ENCODE measurements around the gene ACTN2.

ACTN2 gene

GRCh38 chr1:236691348-236691747, 5.0 kb downstream of the ACTN2 start:
- DNase-seq (ENCODE audit: low read depth in 3 of 3), result no peak

- DNase-seq (ENCODE audit: low read depth in 3 of 3), result no peak
Observed at GRCh38 chr1:236692128-236692527, 5.8 kb downstream of the ACTN2 start.

GRCh38 chr1:236692742-236693141, 6.4 kb downstream of the ACTN2 start:
- DNase-seq (ENCODE audit: low read depth in 3 of 3), result no peak

- DNase-seq (ENCODE audit: low read depth in 3 of 3), result no peak
Observed at GRCh38 chr1:236699366-236699765, 13.1 kb downstream of the ACTN2 start.

- DNase-seq (ENCODE audit: low read depth in 3 of 3), result no peak
Observed at GRCh38 chr1:236700903-236701302, 14.6 kb downstream of the ACTN2 start.

- DNase-seq (ENCODE audit: low read depth in 3 of 3), result no peak
Observed at GRCh38 chr1:236701782-236702181, 15.5 kb downstream of the ACTN2 start.

GRCh38 chr1:236702791-236703394, 16.6 kb downstream of the ACTN2 start:
- no peak for DNase-seq (ENCODE audit: low read depth in 3 of 3)

GRCh38 chr1:236705771-236706170, 19.5 kb downstream of the ACTN2 start:
- DNase-seq (ENCODE audit: low read depth in 3 of 3), result no peak

- no peak for DNase-seq (ENCODE audit: low read depth in 3 of 3)
Observed at GRCh38 chr1:236706183-236706582, 19.9 kb downstream of the ACTN2 start.

GRCh38 chr1:236710328-236710892, 24.1 kb downstream of the ACTN2 start:
- no peak for DNase-seq (ENCODE audit: low read depth in 3 of 3)

- DNase-seq (ENCODE audit: low read depth in 3 of 3), result no peak
Observed at GRCh38 chr1:236716160-236716559, 29.9 kb downstream of the ACTN2 start.

GRCh38 chr1:236717811-236718210, 31.5 kb downstream of the ACTN2 start:
- DNase-seq (ENCODE audit: low read depth in 3 of 3), result no peak

GRCh38 chr1:236718328-236718727, 32.0 kb downstream of the ACTN2 start:
- no peak for DNase-seq (ENCODE audit: low read depth in 3 of 3)

GRCh38 chr1:236720206-236720605, 33.9 kb downstream of the ACTN2 start:
- no peak for DNase-seq (ENCODE audit: low read depth in 3 of 3)

- no peak for DNase-seq (ENCODE audit: low read depth in 3 of 3)
Observed at GRCh38 chr1:236720611-236721010, 34.3 kb downstream of the ACTN2 start.

- DNase-seq (ENCODE audit: low read depth in 3 of 3), result no peak
Observed at GRCh38 chr1:236724049-236724448, 37.8 kb downstream of the ACTN2 start.

- no peak for DNase-seq (ENCODE audit: low read depth in 3 of 3)
Observed at GRCh38 chr1:236724506-236724905, 38.2 kb downstream of the ACTN2 start.

- DNase-seq (ENCODE audit: low read depth in 3 of 3), result no peak
Observed at GRCh38 chr1:236725668-236726067, 39.4 kb downstream of the ACTN2 start.

- DNase-seq (ENCODE audit: low read depth in 3 of 3), result no peak
Observed at GRCh38 chr1:236727521-236727920, 41.2 kb downstream of the ACTN2 start.

GRCh38 chr1:236728752-236729151, 42.5 kb downstream of the ACTN2 start:
- no peak for DNase-seq (ENCODE audit: low read depth in 3 of 3)

- no peak for DNase-seq (ENCODE audit: low read depth in 3 of 3)
Observed at GRCh38 chr1:236733653-236734052, 47.4 kb downstream of the ACTN2 start.

- DNase-seq (ENCODE audit: low read depth in 3 of 3), result no peak
Observed at GRCh38 chr1:236734141-236734765, 48.0 kb downstream of the ACTN2 start.

GRCh38 chr1:236736761-236737160, 50.5 kb downstream of the ACTN2 start:
- no peak for DNase-seq (ENCODE audit: low read depth in 3 of 3)

- no peak for DNase-seq (ENCODE audit: low read depth in 3 of 3)
Observed at GRCh38 chr1:236741753-236742152, 55.5 kb downstream of the ACTN2 start.
